ENCODE results near the gene PRAME. TPM values are rescaled to one million over a fixed set of nuclear protein-coding genes. Genes with fewer than 3 reads are reported as not detected.
"Not testable (repeated sequence)": the region's sequence is repeated elsewhere in the genome, so short reads cannot be mapped to it uniquely, and the experiment has no call there.

PRAME gene
- total and polyA plus RNA-seq, 10 donors, result 0.04 to 0.24 (median 0.12) TPM; not detected in 6

DNA sequence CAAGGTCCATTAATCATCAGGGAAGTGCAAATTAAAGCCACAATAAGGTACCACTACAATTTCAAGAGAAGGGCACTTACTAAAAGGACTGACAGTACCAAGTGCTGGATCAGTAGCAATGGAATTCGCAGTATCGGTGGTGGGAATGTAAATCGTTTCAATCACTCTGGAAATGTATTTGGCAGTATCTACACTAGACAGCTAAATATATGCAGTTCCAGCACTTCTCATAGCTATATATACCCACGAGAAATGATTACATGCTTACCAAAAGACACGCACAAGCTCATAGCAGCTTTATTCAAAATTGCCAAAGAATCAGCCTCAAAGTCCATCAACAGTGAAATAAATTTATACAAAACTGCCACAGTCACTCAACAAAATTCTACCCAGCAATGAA, 46.1 kb downstream of the PRAME start:
- Histone ChIP-seq H3K36me3 (no peaks in the 10 kb centered on the region), H3K4me1 (peaks cover 0 to 11% (median 8%) of the 10 kb centered on the region in 6 donors), H3K9me3 (peaks cover 0 to 23% (median 21%) of the 10 kb centered on the region in 8 donors), H3K4me3 (no peak overlapping the region), H3K27ac (no peak overlapping the region), H3K27me3 (replicated peaks in 1 of 7) (peaks cover 0 to 27% (median 0%) of the 10 kb centered on the region in 7 donors)
- intact Hi-C loops (cut with DNase I; ENCODE audit: low total_unique reads), result no loop called here
- DNase-seq, result no peak
- WGBS, 5 donors, result 78 to 87% (median 85%) methylated on average over 5 of the region's 5 CpGs
- no peak for TF ChIP-seq POLR2AphosphoS5 (IDR thresholded peaks at IDR 0.05)
- no peak for TF ChIP-seq POLR2A (IDR thresholded peaks at IDR 0.05)
- TF ChIP-seq, protein P1, sequence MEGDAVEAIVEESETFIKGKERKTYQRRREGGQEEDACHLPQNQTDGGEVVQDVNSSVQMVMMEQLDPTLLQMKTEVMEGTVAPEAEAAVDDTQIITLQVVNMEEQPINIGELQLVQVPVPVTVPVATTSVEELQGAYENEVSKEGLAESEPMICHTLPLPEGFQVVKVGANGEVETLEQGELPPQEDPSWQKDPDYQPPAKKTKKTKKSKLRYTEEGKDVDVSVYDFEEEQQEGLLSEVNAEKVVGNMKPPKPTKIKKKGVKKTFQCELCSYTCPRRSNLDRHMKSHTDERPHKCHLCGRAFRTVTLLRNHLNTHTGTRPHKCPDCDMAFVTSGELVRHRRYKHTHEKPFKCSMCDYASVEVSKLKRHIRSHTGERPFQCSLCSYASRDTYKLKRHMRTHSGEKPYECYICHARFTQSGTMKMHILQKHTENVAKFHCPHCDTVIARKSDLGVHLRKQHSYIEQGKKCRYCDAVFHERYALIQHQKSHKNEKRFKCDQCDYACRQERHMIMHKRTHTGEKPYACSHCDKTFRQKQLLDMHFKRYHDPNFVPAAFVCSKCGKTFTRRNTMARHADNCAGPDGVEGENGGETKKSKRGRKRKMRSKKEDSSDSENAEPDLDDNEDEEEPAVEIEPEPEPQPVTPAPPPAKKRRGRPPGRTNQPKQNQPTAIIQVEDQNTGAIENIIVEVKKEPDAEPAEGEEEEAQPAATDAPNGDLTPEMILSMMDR (IDR thresholded peaks at IDR 0.05 in 8 of 11, conservative IDR thresholded peaks at IDR 0.05 in 3 of 11), result no peak

DNA sequence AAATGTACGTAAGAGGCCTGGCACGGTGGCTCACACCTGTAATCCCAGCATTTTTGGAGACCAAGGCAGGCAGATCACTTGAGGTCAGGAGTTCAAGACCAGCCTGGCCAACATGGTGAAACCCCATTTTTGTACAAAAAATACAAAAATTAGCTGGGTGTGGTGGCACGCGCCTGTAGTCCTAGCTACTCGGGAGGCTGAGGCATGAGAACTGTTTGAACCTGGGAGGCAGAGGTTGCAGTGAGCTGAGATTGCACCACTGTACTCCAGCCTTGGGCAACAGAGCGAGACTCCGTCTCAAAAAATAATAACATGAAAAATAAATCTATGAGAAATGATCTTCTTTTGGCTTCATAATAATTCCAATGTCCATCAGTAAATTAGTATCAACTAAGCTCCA, 48.2 kb downstream of the PRAME start:
- WGBS, 5 donors, result 93 to 98% (median 96%) methylated on average over 7 of the region's 7 CpGs

DNA sequence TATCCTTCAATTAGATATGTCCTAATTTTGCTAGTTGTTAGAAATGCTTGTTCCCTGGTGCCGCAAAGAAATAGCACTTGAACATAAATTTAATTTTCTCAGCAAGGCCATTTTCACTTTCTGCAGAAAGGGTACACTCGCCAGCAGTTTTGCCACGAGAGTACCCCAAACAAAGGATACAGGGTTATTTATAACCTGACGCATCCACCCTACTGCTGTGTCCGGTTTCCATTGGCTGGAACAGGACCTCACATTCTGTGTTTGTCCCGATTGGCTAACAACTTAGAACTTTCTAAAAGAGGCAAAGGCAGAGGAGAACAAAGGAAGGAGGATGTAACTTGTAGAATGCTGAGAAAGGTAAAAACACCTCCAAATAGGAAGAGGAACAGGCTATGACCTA, 49.2 kb downstream of the PRAME start:
- intact Hi-C loops (cut with DNase I; ENCODE audit: low total_unique reads); H3K4me3 ChIP-seq; H3K27ac ChIP-seq; DNase-seq: not testable (repeated sequence)
- peaks cover 0 to 23% (median 21%) of the 10 kb centered on the region in 8 donors for H3K9me3 ChIP-seq
- 95 to 97% (median 96%) methylated on average over 6 of the region's 6 CpGs for WGBS, 5 donors
- peaks cover 0 to 12% (median 0%) of the 10 kb centered on the region in 7 donors for H3K27me3 ChIP-seq (replicated peaks in 1 of 7)
- peaks cover 0 to 23% (median 14%) of the 10 kb centered on the region in 6 donors for H3K4me1 ChIP-seq
- H3K36me3 ChIP-seq, result peaks cover 0 to 12% (median 0%) of the 10 kb centered on the region in 6 donors

More for the DNA sequence above, 48.2 kb downstream of the PRAME start:
- H3K4me3 ChIP-seq; DNase-seq; H3K36me3 ChIP-seq; intact Hi-C loops (cut with DNase I; ENCODE audit: low total_unique reads); H3K27ac ChIP-seq: not testable (repeated sequence)
- Histone ChIP-seq H3K4me1 (peaks cover 0 to 23% (median 14%) of the 10 kb centered on the region in 6 donors), H3K9me3 (peaks cover 0 to 23% (median 21%) of the 10 kb centered on the region in 8 donors), H3K27me3 (replicated peaks in 1 of 7) (peaks cover 0 to 15% (median 0%) of the 10 kb centered on the region in 7 donors)

DNA sequence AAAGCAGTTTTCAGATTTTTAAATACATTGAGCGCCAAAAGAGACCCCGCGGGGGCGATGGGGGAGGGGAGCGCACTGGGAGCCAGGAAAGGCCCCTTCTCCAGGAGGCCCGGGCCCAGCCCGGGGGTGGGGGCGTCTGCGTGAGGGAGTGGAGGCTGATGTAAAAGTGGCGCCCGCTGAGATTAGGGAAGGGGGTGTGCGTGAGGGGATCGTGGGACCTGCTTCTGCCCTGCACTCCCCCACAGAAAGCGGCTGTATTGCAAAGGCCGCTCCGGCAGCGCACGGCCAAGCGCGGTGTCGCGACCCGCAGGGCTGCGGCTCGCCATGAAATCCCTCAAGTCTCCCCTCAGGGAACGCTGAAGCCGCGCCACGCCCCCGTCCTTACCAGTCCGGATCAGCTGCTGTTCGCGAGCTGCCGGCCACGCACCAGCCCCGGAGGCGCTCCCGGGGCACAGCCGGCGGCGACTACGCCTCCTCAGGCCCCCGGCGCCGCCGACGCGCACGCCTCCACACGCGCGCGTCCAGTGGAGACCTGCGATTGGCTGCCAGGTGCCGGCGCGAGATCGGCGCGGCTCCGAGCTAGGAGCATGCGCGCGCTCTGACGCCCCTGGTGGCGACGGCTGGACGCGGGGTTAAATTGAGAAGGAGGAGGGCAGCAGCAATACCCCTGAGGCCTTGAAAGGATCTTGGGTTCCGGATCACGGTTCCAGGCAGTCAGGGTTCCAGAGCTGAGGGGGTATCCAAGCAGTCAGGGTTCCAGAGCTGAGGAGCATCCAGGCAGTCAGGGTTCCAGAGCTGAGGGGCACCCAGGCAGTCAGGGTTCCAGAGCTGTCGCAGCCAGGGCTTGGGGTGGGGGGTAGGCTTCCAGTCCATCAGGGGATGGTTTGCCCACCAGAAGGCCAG, 50.5 kb downstream of the PRAME start, which contains the start of gene ZNF280B:
Gene ZNF280B, minus strand, starts transcription at position 469 of the 903 bp plus-strand sequence. CDS start 19,344 bp downstream, outside the sequence.
- TF ChIP-seq, protein P1 (IDR thresholded peaks at IDR 0.05 in 8 of 11, conservative IDR thresholded peaks at IDR 0.05 in 3 of 11), result peak; percentile 41 to 73 (median 68)
- TF ChIP-seq POLR2AphosphoS5 (IDR thresholded peaks at IDR 0.05) (peak; percentile 65 to 75 (median 68)), POLR2A (IDR thresholded peaks at IDR 0.05) (no peak)
- intact Hi-C loops (cut with DNase I; ENCODE audit: low total_unique reads), result no loop called here
- Histone ChIP-seq H3K27ac (peak within 1 kb of the TSS in 3 of 8 donors; percentile 0 to 35 (median 8)), H3K4me1 (peaks cover 0 to 23% (median 14%) of the 10 kb centered on the region in 6 donors), H3K4me3 (peak within 1 kb of the TSS; percentile 45 to 79 (median 58)), H3K27me3 (replicated peaks in 1 of 7) (peaks cover 0 to 9% (median 0%) of the 10 kb centered on the region in 7 donors), H3K9me3 (peaks cover 0 to 23% (median 21%) of the 10 kb centered on the region in 8 donors), H3K36me3 (peaks cover 0 to 23% (median 3%) of the 10 kb centered on the region in 6 donors)
- DNase-seq, result peak; percentile 93
- WGBS, 5 donors, result 3 to 7% (median 3%) methylated on average over 18 to 72 of the region's 72 CpGs
